HepG2 (cell line): Measurements from ENCODE around the gene STX5. TPM values are rescaled to one million over a fixed set of nuclear protein-coding genes. Genes with fewer than 3 reads are reported as not detected.

Experiments used
- FOXA1 ChIP-seq, 2 experiments: fragments of 450-650 bp in 1 of 2; sonication (generic) in 1 of 2; formaldehyde crosslinking in 1 of 2; IDR thresholded peaks; 2 replicates each; pipeline versions ENCODE4 v1.4.0 to v1.6.1; 2016 to 2020; ENCODE audit warnings: missing genetic modification reagents in 1 of 2
- HOXA9 ChIP-seq: sonication (generic); formaldehyde crosslinking; IDR thresholded peaks from 2 replicates; pipeline ENCODE4 v1.8.1; 2022; ENCODE audit warnings: missing genetic modification reagents, mild to moderate bottlenecking, moderate library complexity, borderline replicate concordance
- MAF1 ChIP-seq: sonication (generic); formaldehyde crosslinking; IDR thresholded peaks from 2 replicates; pipeline ENCODE4 v1.5.0; 2020; ENCODE audit warnings: missing genetic modification reagents, borderline replicate concordance
- MED13 ChIP-seq: sonication (generic); formaldehyde crosslinking; IDR thresholded peaks from 2 replicates; pipeline ENCODE4 v1.5.0; 2020; ENCODE audit warnings: missing genetic modification reagents
- NFATC3 ChIP-seq: sonication (generic); formaldehyde crosslinking; IDR thresholded peaks from 2 replicates; pipeline ENCODE4 v1.5.1; 2020; ENCODE audit warnings: mild to moderate bottlenecking, missing genetic modification reagents
- NFKBIZ ChIP-seq: IDR thresholded peaks from 2 replicates; pipeline ENCODE4 v1.6.1; 2018; ENCODE audit warnings: missing genetic modification reagents, missing compliant biosample characterization
- PAXIP1 ChIP-seq: sonication (generic); formaldehyde crosslinking; conservative IDR thresholded peaks from 2 replicates; pipeline ENCODE4 v1.4.0; 2020; ENCODE audit warnings: mild to moderate bottlenecking, missing genetic modification reagents, moderate library complexity
- PLRG1 ChIP-seq: fragments of 450-650 bp; conservative IDR thresholded peaks from 2 replicates; pipeline ENCODE4 v1.6.1; 2016
- SIX4 ChIP-seq: sonication (generic); formaldehyde crosslinking; IDR thresholded peaks from 2 replicates; pipeline ENCODE4 v1.4.0; 2020; ENCODE audit warnings: missing genetic modification reagents
- THYN1 ChIP-seq: sonication (generic); formaldehyde crosslinking; IDR thresholded peaks from 2 replicates; pipeline ENCODE4 v1.8.1; 2023; ENCODE audit warnings: low read depth, mild to moderate bottlenecking, moderate library complexity, missing genetic modification reagents, borderline replicate concordance
- ZNF232 ChIP-seq: sonication (generic); formaldehyde crosslinking; IDR thresholded peaks from 2 replicates; pipeline ENCODE4 v1.4.0; 2020; ENCODE audit warnings: missing genetic modification reagents, borderline replicate concordance
- ZNF234 ChIP-seq: sonication (generic); formaldehyde crosslinking; conservative IDR thresholded peaks from 2 replicates; pipeline ENCODE4 v1.5.1; 2020; ENCODE audit warnings: mild to moderate bottlenecking, missing genetic modification reagents
- ZNF251 ChIP-seq: sonication (generic); formaldehyde crosslinking; IDR thresholded peaks from 2 replicates; pipeline ENCODE4 v1.9.0; 2021; ENCODE audit warnings: mild to moderate bottlenecking, missing genetic modification reagents
- ZNF552 ChIP-seq: sonication (generic); formaldehyde crosslinking; IDR thresholded peaks from 2 replicates; pipeline ENCODE4 v1.9.0; 2022; ENCODE audit warnings: missing genetic modification reagents, mild to moderate bottlenecking, borderline replicate concordance
- ZNF562 ChIP-seq: sonication (generic); formaldehyde crosslinking; IDR thresholded peaks from 2 replicates; pipeline ENCODE4 v1.8.0; 2022; ENCODE audit warnings: missing genetic modification reagents, borderline replicate concordance
- polyA plus RNA-seq, 8 experiments: library from polyadenylated mRNA; depleted of rRNA in 3 of 8; stranded (reverse) in 7 of 8; unstranded in 1 of 8; fragments of >200 nt; fragmentation: Illumina TruSeq in 4 of 8; extraction: Trizol in 4 of 8; gene quantifications; 2 replicates each; pipeline versions ENCODE4 v1.2.1 to v1.2.3, GENCODE V29; 2011 to 2016; ENCODE audit warnings: low read depth in 4 of 8, missing spikeins in 1 of 8, mixed read lengths in 1 of 8; ENCODE audit not compliant: insufficient read depth in 1 of 8
- total RNA-seq, 5 experiments: library from RNA; depleted of rRNA; stranded (reverse); fragments of >200 nt; fragmentation: Illumina TruSeq; extraction: Trizol; gene quantifications; 2 replicates each; pipeline ENCODE4 v1.2.3, GENCODE V29; 2016; ENCODE audit warnings: low read depth in 1 of 5
- TF ChIP-seq, protein P1 (sequence below): sonication (generic); formaldehyde crosslinking; IDR thresholded peaks from 2 replicates; pipeline ENCODE4 v1.4.0; 2020; ENCODE audit warnings: missing genetic modification reagents, borderline replicate concordance
- TF ChIP-seq, protein P2 (sequence below): sonication (generic); formaldehyde crosslinking; IDR thresholded peaks from 2 replicates; pipeline ENCODE4 v1.4.0; 2020; ENCODE audit warnings: mild to moderate bottlenecking, missing genetic modification reagents, borderline replicate concordance

The STX5 gene
- total and polyA plus RNA-seq, 2 of the 13 experiments (the other 11 are each of a cell fraction or from before 2014, with no cell fraction given) = 26.9 to 30.0 TPM

- TF ChIP-seq, protein P1, sequence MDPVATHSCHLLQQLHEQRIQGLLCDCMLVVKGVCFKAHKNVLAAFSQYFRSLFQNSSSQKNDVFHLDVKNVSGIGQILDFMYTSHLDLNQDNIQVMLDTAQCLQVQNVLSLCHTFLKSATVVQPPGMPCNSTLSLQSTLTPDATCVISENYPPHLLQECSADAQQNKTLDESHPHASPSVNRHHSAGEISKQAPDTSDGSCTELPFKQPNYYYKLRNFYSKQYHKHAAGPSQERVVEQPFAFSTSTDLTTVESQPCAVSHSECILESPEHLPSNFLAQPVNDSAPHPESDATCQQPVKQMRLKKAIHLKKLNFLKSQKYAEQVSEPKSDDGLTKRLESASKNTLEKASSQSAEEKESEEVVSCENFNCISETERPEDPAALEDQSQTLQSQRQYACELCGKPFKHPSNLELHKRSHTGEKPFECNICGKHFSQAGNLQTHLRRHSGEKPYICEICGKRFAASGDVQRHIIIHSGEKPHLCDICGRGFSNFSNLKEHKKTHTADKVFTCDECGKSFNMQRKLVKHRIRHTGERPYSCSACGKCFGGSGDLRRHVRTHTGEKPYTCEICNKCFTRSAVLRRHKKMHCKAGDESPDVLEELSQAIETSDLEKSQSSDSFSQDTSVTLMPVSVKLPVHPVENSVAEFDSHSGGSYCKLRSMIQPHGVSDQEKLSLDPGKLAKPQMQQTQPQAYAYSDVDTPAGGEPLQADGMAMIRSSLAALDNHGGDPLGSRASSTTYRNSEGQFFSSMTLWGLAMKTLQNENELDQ (CRISPR knock-in tag) = no peak
- no peak for TF ChIP-seq PLRG1
- no peak for TF ChIP-seq ZNF562 (CRISPR knock-in tag)
- TF ChIP-seq ZNF552 (CRISPR knock-in tag) = peak; percentile 74
- no peak for TF ChIP-seq ZNF234 (CRISPR knock-in tag)
- TF ChIP-seq HOXA9 (CRISPR knock-in tag) = peak; percentile 94
- TF ChIP-seq ZNF232 (CRISPR knock-in tag) = peak; percentile 98
- no peak for TF ChIP-seq ZNF251 (CRISPR knock-in tag)
- peak; percentile 85; the same call in 1 of the 2 replicates for TF ChIP-seq NFATC3 (CRISPR knock-in tag)
- peak; percentile 58 for TF ChIP-seq PAXIP1
- TF ChIP-seq, protein P2, sequence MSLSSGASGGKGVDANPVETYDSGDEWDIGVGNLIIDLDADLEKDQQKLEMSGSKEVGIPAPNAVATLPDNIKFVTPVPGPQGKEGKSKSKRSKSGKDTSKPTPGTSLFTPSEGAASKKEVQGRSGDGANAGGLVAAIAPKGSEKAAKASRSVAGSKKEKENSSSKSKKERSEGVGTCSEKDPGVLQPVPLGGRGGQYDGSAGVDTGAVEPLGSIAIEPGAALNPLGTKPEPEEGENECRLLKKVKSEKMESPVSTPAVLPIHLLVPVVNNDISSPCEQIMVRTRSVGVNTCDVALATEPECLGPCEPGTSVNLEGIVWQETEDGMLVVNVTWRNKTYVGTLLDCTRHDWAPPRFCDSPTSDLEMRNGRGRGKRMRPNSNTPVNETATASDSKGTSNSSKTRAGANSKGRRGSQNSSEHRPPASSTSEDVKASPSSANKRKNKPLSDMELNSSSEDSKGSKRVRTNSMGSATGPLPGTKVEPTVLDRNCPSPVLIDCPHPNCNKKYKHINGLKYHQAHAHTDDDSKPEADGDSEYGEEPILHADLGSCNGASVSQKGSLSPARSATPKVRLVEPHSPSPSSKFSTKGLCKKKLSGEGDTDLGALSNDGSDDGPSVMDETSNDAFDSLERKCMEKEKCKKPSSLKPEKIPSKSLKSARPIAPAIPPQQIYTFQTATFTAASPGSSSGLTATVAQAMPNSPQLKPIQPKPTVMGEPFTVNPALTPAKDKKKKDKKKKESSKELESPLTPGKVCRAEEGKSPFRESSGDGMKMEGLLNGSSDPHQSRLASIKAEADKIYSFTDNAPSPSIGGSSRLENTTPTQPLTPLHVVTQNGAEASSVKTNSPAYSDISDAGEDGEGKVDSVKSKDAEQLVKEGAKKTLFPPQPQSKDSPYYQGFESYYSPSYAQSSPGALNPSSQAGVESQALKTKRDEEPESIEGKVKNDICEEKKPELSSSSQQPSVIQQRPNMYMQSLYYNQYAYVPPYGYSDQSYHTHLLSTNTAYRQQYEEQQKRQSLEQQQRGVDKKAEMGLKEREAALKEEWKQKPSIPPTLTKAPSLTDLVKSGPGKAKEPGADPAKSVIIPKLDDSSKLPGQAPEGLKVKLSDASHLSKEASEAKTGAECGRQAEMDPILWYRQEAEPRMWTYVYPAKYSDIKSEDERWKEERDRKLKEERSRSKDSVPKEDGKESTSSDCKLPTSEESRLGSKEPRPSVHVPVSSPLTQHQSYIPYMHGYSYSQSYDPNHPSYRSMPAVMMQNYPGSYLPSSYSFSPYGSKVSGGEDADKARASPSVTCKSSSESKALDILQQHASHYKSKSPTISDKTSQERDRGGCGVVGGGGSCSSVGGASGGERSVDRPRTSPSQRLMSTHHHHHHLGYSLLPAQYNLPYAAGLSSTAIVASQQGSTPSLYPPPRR (CRISPR knock-in tag) = peak; percentile 64; the same call in 1 of the 2 replicates
- TF ChIP-seq SIX4 (CRISPR knock-in tag) = peak; percentile 51
- TF ChIP-seq NFKBIZ (CRISPR knock-in tag) = peak; percentile 91
- TF ChIP-seq MED13 (CRISPR knock-in tag) = peak; percentile 94
- TF ChIP-seq FOXA1 (IDR thresholded peaks at IDR 0.05) = no peak
- peak; percentile 27; the same call in 1 of the 2 replicates for TF ChIP-seq FOXA1 (CRISPR knock-in tag; IDR thresholded peaks at IDR 0.05)
- TF ChIP-seq THYN1 = 0 out of 2 replicates have a peak, but pooled peaks have one; percentile 88
- TF ChIP-seq MAF1 (CRISPR knock-in tag) = peak; percentile 95
Measured at GRCh38 chr11:62855571-62856332, 23.9 kb upstream of the STX5 start (continued).
